ENCODE results near the gene HSCB.
"Not testable (repeated sequence)": the region's sequence is repeated elsewhere in the genome, so short reads cannot be mapped to it uniquely, and the experiment has no call there.

The HSCB gene

DNA sequence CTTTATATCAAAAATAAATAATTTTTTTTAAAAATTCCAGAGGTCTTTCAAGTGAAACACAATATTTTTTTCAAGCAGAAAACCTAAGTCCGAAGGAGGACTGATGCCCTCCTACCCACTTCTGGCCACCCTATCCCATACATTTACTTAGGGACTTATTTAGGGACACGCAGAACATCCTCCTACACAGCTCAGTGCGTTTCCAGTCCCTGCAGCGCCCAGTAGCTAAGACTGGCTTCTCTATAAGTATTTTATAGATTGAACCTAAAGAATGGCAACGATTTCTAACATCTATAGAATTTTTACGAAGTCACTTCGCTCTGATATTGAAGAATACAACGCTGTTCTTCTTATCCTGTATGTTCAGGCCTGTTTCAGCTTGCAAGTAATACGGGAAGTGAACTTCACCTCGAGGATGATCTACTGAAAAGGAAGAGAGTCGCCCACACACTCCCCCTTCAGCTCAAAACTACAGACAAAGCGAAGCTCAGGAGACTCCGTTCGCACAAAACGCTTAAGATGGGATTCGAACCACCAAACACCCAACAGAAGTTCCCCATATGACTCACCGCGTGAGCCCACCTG lies 547 bp upstream of the HSCB start:
- no peak for DNase-seq

- peak; percentile 47 for DNase-seq
Measured at GRCh38 chr22:28742562-28742962, 723 bp downstream of the HSCB start.

- no peak for DNase-seq
Measured at GRCh38 chr22:28743852-28744251, 2.0 kb downstream of the HSCB start.

DNA sequence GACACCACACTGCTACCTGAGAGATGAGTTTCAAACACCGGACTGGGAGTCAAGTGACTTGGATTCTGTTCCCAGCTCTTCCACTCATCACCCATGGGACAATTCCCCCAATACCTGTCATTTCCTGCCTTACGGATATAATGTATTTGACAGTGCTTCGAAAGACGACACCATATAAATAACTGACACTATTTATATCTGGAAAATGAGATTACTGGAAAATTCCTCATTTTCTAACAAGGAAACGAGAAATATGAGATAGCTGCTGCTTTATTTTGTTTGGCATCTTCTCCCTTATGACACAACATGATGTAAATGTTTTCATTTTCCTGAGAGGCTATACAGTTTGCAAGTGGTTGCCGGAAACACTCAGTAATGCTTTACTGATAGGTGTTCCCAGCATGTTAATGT lies 8.6 kb downstream of the HSCB start:
- DNase-seq = no peak

GRCh38 chr22:28754512-28754911 lies 12.7 kb downstream of the HSCB start:
- DNase-seq = not testable (repeated sequence)

DNA sequence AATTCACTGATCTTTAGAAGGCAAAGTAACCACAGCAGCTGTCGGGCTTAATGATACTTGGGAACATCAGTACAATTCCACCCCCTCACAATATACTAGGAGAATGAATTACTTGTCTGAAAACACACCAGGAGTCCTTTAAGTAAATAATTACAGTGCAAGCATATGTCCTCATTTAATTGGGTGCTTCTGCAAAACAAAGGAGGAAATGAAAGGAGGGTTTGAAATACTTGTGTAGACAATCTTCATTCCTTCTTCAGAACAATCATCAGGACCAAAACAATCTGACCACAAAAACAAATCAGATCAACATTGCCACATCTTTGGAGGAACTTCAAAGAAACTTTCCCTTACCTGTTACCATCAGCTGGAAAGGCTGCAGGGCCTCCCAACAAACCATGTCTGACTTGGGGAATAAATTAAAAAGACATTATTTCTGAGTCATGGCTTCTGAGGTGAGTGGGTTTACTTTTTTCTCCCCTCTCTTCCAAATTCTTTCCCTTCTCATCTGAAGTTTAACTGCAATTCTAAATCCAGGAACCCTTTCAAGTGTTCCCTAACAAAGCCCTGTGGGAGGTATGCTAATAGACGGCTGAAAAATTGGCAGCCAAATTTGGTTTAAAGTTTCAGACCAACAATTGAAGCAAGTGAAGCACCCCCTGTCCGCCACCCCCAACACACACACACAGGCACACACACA lies 18.2 kb downstream of the HSCB start:
- DNase-seq = no peak

GRCh38 chr22:28761449-28761755 lies 19.6 kb downstream of the HSCB start:
- DNase-seq = no peak

- DNase-seq = not testable (repeated sequence)
Measured at GRCh38 chr22:28762000-28762399, 20.2 kb downstream of the HSCB start.

GRCh38 chr22:28766628-28767027 lies 24.8 kb downstream of the HSCB start:
- DNase-seq = no peak

DNA sequence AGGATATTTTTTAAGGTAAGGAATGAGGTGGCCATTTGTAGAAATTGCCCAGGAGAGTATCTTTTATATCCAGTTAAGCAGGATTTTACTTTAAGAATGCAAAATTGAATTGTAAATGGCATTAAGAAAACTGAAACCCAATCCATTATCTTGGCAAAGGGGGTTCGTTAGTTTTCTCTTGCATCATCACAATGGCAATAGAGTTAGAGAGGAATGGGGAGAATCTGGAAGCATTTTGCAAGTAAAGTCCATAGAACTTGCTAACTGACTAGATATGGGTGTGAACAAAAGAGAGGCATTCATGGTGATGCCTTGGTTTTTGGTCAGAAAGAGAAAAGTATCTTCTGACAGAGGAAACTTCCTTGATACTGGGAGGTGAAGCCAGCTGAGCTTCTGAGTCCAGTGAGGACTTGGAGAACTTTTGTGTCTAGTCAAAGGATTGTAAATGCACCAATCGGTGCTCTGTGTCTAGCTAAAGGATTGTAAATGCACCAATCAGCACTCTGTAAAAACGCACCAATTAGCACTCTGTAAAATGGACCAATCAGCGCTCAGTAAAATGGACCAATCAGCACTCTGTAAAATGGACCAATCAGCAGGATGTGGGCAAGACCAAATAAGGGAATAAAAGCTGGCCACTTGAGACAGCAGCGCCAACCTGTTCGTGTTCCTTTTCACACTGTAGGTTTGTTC lies 27.0 kb downstream of the HSCB start:
- DNase-seq = no peak

GRCh38 chr22:28769394-28770085 lies 27.7 kb downstream of the HSCB start:
- no peak for DNase-seq

- DNase-seq = no peak
Measured at GRCh38 chr22:28771195-28771791, 29.5 kb downstream of the HSCB start.

DNA sequence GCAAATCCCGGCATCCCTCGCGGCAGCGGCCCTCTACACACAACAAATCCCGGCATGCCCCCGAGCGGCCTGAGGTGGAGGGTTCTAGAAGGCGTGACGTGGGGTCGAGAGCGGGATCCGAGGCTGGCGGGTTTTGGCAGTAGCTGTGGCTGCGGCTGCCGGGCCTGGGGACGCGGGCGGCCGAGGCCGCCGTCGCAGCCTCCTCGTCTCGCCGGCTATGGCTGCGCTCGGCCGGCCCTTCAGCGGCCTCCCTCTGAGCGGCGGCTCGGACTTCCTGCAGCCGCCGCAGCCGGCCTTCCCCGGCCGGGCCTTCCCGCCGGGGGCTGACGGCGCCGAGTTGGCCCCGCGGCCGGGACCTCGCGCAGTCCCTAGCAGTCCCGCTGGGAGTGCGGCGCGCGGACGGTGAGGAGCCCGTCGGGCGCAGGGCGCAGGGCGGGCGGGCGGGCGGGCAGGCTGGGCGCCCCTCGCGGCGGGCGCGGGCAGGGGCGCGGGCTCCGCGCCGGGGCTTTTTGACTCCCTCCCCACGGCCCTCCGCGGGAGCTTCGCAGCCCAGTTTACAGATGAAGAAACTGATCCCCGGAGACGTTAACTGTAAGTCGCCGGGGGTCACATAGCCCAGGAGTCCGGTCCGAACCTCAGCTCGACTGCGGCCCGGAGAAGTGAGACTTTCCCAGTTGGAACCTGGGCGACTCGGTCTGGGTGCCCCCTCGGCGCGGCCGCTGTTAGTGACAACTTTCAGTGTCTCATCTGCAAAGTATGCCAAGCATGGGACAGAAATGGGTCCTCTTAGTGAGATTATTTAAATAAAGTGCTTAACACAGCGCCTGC lies 31.0 kb downstream of the HSCB start, which contains the start of gene CCDC117:
CCDC117 (plus strand) TSS at position 63 of the 828 bp plus-strand sequence; CDS start at position 218, 155 bp downstream.
- peak; percentile 78 for DNase-seq

DNA sequence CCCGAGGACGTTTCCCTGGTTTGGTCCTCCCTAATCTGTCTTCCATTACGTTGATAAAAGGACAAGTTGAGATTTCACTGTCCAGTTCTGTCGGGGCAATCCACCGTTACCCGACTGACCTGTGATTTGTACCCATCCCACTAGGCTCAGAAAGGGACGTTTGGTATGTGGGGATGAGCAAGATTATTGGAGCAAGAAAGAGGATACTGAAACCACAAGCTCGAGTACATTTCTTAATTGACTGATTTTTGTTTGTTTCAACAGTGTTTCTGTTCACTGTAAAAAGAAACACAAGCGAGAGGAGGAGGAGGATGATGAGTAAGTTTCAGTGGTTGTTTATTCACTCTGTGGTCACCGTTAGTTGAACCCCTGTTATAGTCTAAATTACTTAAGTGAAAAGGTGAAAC lies 31.6 kb downstream of the HSCB start:
- DNase-seq = no peak

DNA sequence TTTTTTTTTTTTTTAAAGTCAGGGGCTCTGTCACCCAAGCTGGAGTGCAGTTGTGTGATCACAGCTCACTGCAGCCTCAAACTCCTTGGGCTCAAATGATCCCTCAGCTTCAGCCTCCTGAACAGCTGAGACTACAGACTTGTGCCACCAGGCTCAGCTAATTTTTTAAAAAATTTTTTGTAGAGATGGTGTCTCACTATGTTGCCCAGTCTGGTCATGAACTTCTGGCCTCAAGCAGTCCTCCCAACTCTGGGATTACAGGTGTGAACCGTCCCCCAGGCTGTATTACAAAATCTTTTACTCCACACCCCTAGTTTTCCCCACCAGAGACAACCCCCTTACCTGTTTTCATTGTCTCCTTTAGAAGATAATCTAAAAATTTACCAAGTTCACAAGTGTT lies 32.5 kb downstream of the HSCB start:
- DNase-seq = no peak

DNA sequence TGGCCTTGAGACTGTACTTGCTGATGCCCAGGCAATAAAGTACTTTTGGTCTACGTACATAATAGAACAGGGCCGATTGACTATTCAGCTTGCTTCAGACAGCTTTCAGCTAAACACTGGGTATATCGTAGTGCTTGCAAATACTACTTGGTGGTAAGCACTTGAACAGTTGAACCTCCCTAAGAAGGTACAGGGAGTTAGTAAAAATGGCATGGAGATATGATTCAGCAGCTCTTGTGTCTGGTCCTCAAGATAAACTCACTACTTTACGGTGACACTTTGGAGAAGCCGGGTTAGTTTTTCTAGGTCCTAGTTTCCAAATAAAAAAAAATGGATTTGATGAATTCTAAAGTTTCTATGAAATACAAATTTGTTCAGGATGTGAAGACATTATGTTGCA lies 38.0 kb downstream of the HSCB start:
- DNase-seq = no peak

DNA sequence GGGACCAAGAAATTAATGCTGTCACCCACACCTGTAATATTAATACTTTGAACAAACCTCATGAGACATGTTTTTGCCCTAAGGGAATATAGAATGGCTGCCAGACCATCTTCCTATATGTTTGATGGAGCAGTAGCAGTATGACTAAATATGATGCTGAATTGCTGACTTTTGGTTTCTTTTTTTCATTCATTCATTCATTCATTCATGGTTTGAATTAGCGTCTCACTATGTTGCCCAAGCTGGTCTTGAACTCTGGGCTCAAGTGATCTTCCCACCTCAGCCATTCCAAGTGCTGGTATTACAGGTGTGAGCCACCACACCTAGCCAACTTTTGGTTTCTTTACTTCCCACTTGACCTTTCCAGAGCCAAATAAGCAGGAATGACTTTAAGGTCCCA lies 38.5 kb downstream of the HSCB start:
- no peak for DNase-seq

DNA sequence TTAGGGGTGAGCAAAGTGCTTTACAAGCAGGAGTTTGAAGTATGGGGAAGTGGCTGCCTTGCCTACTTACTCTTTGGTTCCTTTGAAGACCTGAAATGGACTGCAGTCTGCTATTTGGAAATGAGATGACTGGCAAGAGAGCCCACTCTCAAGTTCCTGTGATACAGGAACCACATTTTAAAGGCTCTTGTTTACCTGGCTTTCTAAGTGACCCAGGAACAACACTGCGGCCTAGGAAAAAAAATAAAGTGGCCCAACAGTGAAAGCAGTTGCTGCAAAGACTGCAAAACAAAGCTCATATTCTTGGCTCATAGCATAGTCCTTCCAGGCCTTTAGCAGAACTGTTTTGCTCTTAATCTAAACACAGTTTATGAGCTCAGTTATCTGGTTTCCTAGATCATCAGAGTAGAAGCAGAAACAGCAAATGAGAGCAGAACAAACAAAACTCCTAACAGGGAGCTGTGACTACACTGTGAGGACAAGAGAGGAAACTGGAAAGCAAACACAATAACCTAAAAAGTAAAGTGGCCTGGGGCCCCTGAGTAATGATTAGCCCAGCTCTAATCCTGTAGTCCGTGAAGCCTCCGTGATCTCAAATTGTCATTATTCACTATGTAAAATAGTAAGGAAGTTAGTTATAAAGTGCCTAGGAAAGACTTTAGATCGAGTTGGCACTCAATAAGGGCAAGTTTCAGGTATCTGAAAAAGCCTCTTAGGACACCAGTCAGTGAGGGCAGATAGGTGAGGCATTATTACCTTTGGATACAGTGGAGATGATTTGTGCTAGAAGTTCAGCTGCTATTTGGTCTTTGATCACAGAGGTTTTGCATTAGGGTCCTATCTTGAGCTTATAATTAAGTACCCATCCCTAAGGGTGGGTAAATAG lies 42.2 kb downstream of the HSCB start:
- DNase-seq = no peak

DNA sequence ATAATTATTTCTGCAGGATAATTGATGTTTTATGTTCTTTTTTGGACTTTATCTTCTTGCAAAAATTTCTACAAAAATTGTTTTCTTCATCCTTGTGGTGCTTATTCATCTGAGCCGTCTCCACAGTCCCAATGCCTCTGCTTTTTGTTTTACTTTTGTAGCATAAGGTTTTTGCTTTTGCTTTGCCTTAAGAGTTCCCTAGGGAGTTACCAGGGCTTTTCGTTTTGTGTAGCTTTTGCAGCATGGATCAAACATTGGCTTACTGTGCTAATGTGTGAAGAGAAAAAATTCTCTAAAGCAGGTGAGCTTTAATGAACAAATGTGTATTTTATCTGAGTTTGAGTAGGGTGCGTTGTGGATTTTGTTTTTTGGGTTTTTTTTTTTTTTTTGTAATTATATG lies 46.8 kb downstream of the HSCB start:
- no peak for DNase-seq

- no peak for DNase-seq
Measured at GRCh38 chr22:28791124-28791523, 49.3 kb downstream of the HSCB start.

DNA sequence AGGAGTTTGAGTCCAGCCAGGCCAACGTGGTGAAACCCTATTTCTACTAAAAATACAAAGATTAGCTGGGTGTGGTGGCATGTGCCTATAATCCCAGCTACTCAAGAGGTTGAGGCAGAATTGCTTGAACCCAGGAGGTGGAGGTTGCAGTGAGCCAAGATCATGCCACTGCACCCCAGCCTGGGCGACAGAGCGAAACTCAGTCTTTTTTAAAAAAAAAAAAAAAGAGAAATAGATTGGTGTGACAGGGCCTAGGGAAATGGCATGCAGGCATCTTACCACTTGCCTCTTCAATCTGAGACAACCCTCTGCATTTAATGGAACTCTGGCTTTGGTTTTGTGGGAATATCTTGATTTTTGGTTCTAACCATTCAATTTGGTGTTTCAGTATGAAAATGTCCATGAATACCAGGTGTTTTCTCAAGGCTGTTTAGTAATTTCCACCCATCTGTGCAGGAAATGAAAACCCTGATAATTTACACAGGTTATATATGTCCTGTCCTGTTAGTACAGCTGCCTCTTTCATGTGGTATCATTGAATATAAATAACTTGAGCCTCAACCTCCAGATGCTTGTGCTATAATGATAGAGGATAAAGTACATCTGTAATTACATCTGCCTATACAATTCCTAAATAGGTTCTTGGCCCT lies 50.1 kb downstream of the HSCB start:
- peak; percentile 84 for DNase-seq
